GM21390 (cell line): ENCODE measurements around the gene AFF1.
"Not testable (repeated sequence)": the region's sequence is repeated elsewhere in the genome, so short reads cannot be mapped to it uniquely, and the experiment has no call there.

Experiments used
- ATAC-seq: cut with Tn5 transposase; IDR thresholded peaks from one replicate; pipeline ENCODE4 v1.9.1; 2021; ENCODE audit not compliant: unreplicated experiment

The AFF1 gene

GRCh38 chr4:87007528-87008446 lies 73.0 kb downstream of the AFF1 start:
- ATAC-seq = no peak

- ATAC-seq = no peak
Observed at GRCh38 chr4:87009095-87009648, 74.4 kb downstream of the AFF1 start.

- no peak for ATAC-seq
Observed at GRCh38 chr4:87010192-87010591, 75.4 kb downstream of the AFF1 start.

GRCh38 chr4:87011340-87012034 lies 76.7 kb downstream of the AFF1 start:
- no peak for ATAC-seq

- ATAC-seq = peak; percentile 44
Observed at GRCh38 chr4:87012265-87012953, 77.6 kb downstream of the AFF1 start.

GRCh38 chr4:87012954-87013308 lies 78.1 kb downstream of the AFF1 start:
- ATAC-seq = not testable (repeated sequence)

GRCh38 chr4:87014284-87014782 lies 79.5 kb downstream of the AFF1 start:
- ATAC-seq = no peak

- ATAC-seq = no peak
Observed at GRCh38 chr4:87015416-87015815, 80.6 kb downstream of the AFF1 start.

GRCh38 chr4:87017580-87018342 lies 83.0 kb downstream of the AFF1 start:
- no peak for ATAC-seq

GRCh38 chr4:87018753-87019152 lies 83.9 kb downstream of the AFF1 start:
- no peak for ATAC-seq

- no peak for ATAC-seq
Observed at GRCh38 chr4:87019246-87019791, 84.5 kb downstream of the AFF1 start.

GRCh38 chr4:87019898-87020297 lies 85.1 kb downstream of the AFF1 start:
- ATAC-seq = no peak

- ATAC-seq = no peak
Observed at GRCh38 chr4:87024201-87024600, 89.4 kb downstream of the AFF1 start.

GRCh38 chr4:87025023-87025613 lies 90.3 kb downstream of the AFF1 start:
- ATAC-seq = no peak

GRCh38 chr4:87025614-87026041 lies 90.8 kb downstream of the AFF1 start:
- peak; percentile 46 for ATAC-seq

- ATAC-seq = peak; percentile 92
Observed at GRCh38 chr4:87026800-87027495, 92.1 kb downstream of the AFF1 start.

- no peak for ATAC-seq
Observed at GRCh38 chr4:87029356-87029755, 94.5 kb downstream of the AFF1 start.

GRCh38 chr4:87030124-87030523 lies 95.3 kb downstream of the AFF1 start:
- ATAC-seq = no peak
